ENCODE results near the gene MME.

Gene MME

DNA sequence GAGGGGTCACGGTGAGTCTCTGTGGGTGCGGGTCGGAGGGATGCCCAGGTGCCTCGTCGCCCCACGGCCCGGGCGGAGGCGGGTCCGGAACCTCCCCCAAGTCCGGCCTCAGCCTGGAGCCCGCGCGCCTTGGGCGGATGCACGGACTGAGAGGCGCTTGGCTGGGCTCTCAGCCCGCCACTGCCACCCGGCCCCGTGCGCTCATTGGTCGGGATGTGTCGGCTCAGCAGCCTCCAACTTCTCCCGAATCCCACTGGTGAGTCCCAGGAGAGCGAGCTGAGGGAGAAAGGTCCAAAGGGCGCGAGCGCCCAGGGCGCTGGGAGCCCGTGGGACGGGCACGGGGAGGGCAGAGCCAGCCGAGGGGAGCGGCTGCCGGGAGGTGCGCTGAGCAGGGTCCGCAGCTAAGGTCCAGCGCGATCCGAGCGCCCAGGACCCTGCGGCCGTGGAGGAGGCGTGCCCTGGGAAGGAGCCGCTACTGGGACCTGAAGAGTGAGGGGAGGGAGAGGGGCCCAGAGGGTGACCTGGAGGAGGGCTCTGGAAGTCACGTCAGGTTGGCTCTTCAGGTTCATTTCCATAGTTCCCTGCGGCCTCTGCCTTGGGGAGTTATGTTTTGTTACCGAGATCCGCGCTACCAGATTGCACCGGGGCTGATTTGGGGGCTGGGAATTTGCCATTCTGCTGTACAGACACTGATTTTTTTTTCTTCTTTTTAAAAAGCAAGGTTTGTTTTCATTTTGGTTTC lies at the start of gene MME:
Gene MME, plus strand, starts transcription at position 574 of the 742 bp plus-strand sequence. CDS start 3,849 bp downstream, outside the sequence.
- DNase-seq: no peak

DNA sequence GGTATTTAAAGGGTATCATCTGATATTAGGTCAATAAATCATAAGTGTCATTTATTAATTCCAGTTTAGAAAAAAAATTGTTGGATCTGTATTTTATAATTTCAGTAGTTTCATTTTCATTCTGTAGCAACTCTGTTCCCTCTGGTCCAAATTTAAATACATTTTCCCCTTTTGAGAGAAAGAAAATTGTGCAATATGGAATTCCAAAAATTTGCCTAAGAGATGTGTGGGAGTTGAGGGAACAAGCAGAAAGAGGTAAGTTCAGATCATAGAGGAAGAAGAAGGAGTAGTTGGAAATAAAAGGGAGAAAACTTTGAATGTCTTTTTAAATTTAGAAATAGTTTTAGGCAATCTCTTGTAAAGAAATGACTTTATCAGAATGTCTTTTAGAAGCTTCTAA lies 48.9 kb upstream of the MME start:
- no peak for DNase-seq

DNA sequence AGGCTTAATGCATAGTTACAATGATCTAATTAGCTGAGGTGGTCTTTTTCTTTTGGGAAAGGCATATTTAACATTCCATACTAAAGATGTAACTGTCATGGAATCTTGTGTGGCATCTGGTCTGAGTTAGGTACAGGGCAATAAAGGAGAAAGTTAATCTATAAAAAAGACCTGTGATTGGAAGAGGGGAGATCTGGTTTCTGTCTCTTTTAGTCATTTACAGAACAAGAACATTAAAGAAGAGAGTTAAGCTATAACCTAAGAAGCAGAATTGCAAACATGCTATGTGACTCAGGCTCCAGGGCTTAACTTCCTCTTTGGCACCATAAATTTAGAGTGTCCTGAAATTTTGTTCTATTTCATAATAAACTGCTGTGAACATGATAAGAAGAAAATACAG lies 47.2 kb upstream of the MME start:
- DNase-seq: no peak

DNA sequence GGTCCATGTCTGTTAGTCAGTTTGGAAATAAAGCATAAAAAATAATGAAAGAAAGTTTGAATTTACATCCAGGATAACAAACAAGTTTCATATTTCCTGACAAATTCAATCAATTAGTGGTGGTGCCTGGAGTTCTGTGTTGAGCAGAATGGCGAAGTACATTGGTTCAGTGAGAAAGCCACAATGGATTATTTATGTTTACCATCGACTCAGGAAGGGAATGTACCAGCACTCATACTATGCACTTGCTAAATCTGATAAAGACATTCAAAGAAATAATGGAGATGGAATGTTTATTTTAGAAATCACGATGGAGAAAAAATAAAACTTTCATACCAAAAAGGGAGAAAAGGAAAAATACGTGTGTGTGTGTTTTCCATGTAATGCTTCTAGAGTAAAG lies 45.3 kb upstream of the MME start:
- DNase-seq: no peak

DNA sequence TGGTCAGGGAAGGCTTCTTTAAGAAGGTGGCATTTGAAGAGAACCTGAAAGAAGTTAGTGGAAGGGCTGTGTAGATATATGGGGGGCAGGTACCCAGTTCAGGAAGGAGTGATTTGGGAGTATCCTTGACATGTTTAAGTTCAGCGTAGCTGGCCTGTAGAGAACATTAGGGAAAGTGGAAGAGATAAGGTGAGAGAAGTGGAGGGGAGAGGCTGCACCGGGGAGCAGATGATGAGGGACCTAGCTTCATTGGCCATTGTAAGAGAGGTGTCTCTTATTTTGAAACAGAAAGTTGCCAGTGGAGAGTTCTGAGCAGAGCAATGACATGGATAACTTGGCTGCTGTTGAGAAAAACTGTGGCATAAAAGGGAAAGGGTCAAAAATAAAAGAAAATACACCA lies 44.6 kb upstream of the MME start:
- no peak for DNase-seq

DNA sequence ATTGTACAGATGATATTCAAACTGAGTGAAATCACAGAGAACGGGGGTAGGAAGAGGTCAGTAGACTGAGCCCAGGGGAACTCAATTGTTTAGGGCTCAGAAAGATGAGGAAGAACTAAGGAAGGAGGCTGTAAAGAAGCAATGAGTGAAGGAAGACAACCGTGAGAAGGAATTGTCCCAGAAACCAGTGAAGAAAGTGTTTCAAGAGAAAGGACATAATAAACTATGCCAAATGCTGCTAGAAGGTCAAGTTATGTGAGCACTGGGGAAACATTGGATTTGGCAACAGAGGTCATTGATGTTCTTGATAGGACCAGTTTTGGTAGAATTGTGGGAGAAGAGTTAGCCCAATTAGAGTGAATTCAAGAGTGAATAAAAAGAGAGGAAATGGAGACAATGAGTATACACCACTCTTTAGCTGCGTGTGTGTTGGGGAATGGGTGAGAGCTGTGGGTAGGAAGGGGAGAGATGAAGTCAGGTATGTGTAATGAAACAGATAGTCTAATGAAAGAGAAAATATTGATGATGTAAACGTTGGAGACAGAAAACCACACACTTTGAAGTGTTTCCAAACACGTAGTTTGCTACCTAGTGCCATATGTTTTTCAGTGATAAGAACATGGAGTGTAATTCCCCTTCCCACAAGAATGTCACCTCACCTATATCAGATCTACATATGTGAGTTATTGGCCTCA lies 42.5 kb upstream of the MME start:
- DNase-seq: no peak

DNA sequence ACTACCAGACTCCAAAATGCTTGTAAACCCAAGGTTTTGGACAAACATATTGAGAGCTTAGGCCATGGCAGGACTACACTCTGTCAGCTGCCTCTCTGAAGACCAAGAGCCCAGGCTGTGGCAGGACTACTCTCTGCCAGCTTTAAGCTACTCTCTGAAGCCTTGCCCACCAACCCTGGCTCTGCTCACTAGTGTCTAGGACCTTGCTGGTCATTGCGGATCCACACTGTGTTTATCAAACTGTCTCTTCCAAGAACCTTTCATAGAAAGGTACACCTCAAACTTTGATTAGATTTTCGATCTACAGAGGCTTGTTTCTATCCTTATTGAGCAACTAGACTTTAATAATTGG lies 41.9 kb upstream of the MME start:
- DNase-seq: no peak

DNA sequence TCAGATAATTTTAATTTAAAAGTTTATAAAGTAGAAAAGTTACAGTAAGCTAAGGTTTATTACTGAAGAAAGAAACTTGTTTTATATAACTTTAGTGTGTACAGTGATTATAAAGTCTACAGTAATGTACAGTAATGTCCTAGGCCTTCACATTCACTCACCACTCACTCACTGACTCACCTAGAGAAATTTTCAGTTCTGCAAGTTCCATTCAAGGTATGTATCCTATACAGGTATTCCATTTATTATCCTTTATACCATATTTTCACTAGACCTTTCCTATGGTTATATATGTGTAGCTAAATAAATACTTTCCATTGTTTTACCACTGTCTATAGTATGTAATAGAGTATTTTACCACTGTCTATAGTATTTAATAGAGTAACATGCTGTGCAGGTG lies 33.2 kb upstream of the MME start:
- DNase-seq: no peak

DNA sequence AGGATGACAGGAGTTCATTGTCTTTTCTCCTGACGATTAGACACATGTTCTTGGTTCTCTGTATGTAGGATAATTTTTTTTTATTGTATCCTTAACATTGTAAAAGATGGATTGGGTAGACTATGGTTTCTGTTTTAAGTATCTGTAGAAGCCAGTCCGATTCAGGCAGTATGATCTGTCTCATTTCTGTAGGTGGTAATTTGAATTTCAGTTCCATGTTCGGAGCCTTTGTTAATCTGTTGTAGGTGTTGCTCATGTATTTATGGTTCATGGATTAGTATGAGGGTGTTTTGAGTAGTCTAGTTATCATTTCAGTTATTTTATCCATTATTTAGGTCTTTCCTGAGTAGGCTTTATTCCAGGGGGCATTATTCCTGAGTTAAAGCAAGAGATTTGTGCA lies 32.4 kb upstream of the MME start:
- no peak for DNase-seq

DNA sequence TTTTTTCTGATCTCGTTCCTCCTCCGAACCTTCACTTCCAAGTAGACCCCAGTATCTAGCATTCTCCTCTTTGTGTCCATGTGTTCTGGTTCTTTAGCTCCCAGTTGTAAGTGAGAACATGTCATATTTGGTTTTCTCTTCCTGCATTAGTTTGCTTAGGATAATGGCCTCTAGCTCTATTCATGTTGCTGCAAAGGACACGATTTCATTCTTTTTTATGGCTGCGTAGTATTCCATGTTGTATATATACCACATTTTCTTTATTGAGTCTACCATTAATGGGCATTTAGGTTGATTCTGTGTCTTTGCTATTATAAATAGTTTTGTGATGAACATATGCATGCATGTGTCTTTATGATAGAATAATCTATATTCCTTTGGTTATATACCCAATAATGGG lies 30.2 kb upstream of the MME start:
- no peak for DNase-seq

DNA sequence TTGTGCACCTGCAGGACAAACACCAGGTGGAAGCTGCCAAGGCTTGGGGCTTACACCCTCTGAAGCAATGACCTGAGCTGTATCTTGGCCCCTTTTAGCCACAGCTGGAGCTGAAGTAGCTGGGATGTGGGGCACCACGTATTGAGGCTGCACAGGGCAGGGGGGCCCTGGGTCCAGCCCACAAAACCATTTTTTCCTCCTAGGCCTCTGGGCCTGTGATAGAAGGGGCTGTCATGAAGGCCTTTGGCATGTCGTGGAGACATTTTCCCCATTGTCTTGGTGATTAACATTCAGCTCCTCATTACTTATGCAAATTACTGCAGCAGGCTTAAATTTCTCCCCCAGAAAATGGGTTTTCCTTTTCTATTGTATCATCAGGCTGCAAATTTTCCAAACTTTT lies 27.6 kb upstream of the MME start:
- no peak for DNase-seq

DNA sequence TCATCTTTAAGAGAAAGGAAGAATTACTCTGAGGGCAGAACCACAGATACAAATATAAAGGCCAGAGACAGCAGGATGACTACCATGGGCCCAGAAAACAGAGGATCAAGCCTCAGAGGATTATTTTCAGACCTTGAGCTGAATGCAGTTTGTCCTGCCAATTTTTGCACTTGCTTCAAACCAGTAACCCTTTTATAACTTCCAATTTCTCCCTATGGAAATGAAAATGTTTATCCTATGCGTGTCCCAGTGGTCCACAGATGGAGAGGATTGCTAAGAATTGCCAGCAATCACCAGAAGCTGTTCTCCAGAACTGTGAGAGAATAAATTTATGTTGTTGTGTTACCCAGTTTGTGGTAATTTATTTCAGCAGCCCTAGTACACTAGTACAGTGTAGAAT lies 26.4 kb upstream of the MME start:
- no peak for DNase-seq

DNA sequence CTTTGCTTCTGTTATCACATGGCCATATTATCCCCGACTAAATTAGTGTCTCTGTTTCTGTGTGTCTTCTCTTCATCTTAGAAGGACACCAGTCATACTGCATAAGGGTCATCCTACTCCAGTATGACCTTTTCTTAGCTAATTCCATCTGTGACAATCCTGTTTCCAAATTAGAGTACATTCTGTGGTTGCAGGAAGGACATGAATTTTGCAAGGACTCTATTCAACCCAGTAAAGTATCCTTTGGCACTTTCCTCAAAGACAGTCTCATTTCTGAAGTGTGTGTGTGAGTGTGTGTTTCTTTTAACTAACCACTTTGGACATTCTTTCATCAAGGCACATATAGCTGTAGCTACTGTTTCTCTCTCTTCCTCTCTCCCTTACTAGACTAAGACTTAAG lies 15.2 kb upstream of the MME start:
- DNase-seq: no peak

DNA sequence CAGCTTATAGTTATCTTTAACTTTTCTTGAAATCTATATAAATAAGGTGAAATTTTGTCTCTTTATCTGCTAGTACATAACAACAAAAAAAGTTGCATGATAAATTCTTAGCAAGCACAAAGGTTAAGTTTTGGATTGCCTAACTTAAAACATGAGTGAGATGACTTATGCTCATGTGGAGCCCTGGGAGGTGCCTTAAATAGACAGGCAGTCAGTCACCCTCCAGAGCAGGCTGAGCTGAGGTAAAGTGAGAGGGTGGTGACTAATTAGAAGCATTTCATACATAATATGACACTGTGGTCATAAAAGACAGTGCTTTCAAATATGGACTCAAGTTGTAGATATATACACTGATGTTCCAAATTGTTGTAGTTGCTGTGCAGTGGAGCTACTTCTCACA lies 14.6 kb upstream of the MME start:
- no peak for DNase-seq

DNA sequence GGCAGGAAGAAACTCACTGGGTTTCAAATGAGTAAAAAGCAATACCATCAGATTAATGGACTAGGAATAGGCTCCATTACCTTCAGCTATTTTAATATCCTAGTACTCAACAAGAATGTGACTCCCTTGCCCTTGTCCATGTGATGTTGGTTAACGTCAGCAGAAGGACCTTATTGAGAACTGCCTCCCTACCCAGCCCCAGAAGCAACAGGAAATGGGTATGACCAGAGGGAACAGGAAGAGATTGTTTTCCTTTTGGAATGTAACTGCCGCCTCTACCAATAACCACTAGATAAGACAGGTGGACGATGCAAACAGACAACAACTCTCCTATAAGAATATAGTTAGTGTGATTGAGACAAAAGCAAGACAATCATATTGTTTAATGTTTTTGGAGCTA lies 10.4 kb upstream of the MME start:
- no peak for DNase-seq

DNA sequence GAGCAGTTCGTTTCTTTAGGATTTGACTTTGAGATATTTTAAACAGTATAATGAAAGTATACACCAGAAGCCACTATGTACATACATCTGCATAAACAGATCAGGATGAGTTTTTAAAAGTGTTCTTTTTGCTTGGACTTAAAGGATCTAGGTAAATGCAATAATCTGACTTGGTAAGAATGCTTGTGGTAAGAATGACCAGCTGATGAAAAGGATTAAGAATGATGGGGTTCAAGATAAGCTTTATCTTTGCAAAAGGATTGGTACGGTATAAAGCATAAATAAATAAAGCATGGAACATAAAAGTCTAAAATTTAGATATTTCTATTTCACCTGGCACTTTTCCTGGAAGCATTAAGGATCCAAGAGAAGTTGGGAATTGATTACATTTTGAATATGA lies 9.8 kb upstream of the MME start:
- DNase-seq: no peak

DNA sequence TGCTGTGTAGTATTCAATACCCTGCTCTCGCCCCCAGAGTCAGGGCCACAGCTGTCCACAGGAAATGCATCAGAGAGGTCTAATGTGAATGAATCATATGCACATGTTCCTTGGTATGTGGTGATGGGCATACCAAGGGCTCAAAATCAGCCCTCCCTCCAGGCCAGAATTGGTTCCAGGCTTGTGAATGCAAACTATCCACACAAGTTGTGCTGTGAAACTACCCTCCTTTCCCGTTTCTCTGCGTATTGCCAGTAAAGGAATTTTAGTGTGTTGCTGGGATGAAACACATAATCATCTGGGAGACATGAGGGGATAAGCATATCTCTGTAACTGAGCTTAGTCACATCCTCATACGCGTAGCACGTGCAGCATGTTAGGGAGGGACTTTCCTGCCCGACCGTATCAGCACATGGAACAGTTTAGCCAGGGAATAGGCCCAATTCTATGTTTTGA lies 9.2 kb upstream of the MME start:
- no peak for DNase-seq

DNA sequence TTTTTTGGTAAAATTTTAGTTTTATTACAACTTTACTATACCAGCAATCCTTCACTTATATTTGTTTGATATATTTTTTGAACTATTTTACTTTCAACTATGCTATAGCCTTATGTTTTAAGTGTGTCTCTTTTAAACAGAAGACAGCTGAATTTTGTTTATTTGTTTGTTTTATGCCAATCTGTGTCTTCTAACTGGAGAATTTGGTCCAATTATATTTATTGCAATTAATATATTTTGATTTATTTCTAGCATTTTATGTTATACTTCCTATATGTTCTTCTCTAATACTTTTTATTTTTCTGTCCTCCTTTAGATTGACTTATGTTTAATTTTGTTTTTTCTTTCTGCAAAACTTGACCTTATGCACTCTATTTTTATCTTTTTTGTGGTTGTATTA lies 4.9 kb upstream of the MME start:
- DNase-seq: no peak

DNA sequence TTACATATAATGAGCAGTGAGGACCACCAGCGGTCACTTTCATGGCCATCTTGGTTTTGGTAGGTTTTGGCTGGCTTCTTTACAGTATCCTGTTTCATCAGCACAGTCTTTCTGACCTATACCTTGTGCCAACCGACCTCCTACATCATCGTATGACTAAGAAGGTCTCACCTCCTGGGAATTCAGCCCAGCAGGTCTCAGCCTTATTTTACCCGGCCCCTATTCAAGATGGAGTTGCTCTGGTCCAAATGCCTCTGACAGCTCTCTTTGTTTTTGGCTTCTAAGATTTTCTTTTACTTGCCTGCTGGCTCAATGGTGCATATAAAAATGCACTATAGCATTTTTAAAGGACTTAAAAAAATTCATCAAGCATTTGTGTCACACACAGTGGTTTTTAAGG lies 3.2 kb upstream of the MME start:
- DNase-seq: no peak

DNA sequence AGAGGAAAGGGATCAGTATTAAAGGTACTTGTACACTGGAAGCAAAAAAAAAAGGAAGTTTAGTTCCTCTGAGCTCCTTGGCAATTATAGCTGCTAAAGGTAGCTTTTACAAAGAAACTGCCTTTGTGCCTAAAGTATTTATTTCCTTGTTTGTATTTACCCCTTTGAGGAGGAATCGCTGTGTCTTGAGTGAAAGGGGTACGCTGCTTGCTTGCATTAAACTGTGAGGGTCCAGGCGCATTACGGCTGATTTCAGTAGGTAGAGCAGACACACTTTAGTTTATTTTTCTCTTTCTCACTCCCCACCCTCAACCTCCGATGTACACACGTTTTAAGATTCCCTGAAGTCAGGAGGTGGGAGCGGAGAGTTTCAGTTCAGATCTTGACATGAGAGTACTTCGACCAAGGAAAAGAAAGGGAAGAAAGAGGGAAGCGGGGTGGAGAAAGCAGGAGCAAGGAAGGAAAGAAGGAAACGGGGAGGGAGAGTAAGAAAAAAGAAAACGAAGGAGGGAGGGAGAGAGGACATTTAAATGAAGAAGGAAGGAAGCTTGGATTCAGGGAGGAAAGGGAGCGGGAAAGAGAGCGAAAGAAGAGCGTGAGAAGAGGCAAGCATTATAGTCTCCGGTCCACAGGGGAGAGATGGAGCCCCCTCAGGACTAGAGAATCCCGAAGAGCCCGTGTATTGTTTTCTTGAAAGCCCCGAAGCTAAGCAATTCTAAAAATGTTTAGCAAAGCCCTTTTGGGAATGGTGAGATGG lies 1.2 kb upstream of the MME start:
- DNase-seq: no peak

DNA sequence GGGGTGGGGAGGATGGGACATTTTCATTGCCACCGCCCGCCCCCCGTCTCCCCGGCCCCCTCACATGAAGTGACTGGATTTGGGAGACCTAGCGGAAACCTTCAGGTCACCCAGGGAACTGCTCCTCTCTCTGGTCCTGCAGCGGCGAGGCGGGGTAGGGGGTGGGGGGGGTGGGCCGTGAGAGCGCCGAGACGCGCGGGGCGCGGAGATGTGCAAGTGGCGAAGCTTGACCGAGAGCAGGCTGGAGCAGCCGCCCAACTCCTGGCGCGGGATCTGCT lies 712 bp upstream of the MME start:
- no peak for DNase-seq

DNA sequence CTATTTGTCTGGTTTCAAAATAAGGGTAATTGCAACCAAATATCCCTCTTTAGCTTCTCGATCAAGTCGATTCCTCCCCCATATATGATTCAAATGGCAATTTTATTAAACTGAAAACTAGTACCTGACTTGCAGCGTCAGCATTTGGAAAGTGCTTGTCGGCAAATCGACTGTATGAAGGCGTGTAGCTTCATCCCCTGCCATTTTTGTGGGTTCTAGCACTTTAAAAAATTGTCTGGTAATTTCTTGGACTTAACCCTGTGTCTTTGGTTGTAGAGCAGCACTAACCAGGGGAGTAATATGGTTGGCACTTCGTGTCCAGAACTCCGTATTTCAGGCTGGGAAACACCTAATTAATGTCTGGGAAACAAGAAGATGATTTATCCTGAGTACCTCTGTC lies 573 bp downstream of the MME start:
- DNase-seq: no peak

DNA sequence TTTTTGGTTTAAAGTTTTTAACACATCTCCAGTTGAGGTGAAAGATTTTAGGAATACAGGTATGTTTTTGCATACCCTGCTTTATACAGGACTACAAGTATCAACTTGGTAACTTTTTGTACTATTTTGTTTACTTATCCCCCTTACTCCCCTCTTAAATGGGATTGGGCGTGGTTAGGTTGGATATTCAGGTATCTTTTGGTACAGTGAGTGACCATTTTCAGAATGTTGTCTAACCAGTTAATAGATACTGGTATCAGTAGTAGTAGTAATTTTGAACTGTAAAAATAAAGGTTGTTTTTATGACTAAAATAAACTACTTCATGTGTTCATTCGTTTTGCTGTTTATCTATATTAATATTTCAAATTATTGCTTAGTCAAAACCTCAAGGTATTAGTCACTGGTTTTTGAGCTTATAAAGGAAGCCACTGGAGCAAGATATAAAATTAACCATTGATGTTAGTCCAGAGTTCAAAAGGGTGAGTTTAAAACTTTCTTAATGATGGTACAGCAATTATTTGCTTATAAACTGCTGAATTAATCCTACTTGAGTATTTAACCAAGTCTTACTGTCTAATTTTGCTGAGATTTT lies 3.3 kb downstream of the MME start:
- DNase-seq: no peak

DNA sequence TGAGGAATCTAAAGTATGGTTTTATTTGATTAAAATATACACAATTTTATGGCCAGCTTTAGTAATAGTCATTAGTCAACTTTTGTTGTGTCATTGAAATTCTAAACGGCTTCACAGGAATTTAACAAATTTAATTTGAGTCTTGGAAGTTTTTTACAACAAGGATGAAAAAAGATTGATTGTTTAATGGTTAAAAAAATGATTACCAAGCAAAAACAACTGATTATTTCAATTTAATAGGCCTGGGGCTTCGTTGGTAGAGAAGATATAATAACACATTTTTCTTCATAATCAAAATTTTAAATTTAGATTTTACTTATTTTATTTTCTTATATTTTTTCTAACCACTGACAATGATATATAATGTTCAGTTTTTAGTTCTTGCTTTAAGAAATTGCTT lies 4.4 kb downstream of the MME start:
- DNase-seq: no peak
